ENCODE results near the gene CNBD2.
"Not testable (repeated sequence)": the region's sequence is repeated elsewhere in the genome, so short reads cannot be mapped to it uniquely, and the experiment has no call there.

Gene CNBD2

GRCh38 chr20:36052117-36052513, 83.7 kb downstream of the CNBD2 start:
- intact Hi-C loops (cut with DNase I) = no loop called here
- no peak for DNase-seq

GRCh38 chr20:36053863-36054518, 85.6 kb downstream of the CNBD2 start:
- intact Hi-C loops (cut with DNase I) = not testable (repeated sequence)

DNA sequence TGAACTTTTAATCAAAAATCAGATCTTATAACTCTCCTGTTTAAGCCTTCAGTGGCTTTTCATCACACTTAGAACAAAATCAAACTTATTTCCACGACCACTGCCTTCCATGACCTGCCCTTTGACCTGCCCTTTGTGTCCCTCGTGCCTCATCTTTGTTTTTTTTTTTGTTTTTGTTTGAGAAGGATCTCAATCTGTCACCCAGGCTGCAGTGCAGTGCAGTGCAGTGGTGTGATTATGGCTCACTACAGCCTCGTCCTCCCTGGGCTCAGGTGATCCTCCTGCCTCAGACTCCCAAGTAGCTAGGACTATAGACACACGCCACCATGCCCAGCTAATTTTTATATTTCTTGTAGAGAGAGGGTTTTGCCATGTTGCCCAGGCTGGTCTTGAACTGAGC, 86.8 kb downstream of the CNBD2 start:
- no peak for DNase-seq
- intact Hi-C loops (cut with DNase I) = no loop called here

More at GRCh38 chr20:36053863-36054518, 85.6 kb downstream of the CNBD2 start:
- not testable (repeated sequence) for DNase-seq

- DNase-seq = no peak
- intact Hi-C loops (cut with DNase I) = loop anchor here (10.0 kb wide), 1 partner anchor 106 kb away; the partner anchor contains the start of gene SCAND1
Measured at GRCh38 chr20:36060676-36061075, 92.3 kb downstream of the CNBD2 start.

DNA sequence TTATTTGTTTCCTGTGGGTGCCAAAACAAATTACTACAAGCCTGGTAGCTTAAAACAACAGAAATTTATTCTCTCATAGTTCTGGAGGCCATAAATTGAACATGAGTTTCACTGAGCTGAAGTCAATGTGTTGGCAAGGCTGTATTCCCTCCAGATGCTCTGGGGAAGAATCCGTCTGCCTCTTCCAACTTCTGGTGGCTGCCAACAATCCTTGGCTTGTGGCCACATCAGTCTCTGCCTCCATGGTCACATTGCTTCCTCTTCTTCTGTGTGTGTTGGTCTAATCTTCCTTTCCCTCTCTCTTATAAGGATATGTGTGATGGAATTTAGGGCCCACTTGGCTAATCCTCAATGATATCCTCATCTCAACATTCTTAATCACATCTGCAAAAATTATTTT, 93.4 kb downstream of the CNBD2 start:
- intact Hi-C loops (cut with DNase I) = loop anchor here (10.0 kb wide), 1 partner anchor 107 kb away; the partner anchor contains the start of gene SCAND1
- DNase-seq = peak in 6 of 10 donors; percentile 14 to 91 (median 42)

- intact Hi-C loops (cut with DNase I) = loop anchor here (10.0 kb wide), 1 partner anchor 108 kb away; the partner anchor contains the start of gene SCAND1
- DNase-seq = no peak
Measured at GRCh38 chr20:36062799-36063198, 94.4 kb downstream of the CNBD2 start.

- DNase-seq = no peak
- intact Hi-C loops (cut with DNase I) = loop anchor here (10.0 kb wide), 1 partner anchor 109 kb away; the partner anchor contains the start of gene SCAND1
Measured at GRCh38 chr20:36063916-36064657, 95.7 kb downstream of the CNBD2 start.

DNA sequence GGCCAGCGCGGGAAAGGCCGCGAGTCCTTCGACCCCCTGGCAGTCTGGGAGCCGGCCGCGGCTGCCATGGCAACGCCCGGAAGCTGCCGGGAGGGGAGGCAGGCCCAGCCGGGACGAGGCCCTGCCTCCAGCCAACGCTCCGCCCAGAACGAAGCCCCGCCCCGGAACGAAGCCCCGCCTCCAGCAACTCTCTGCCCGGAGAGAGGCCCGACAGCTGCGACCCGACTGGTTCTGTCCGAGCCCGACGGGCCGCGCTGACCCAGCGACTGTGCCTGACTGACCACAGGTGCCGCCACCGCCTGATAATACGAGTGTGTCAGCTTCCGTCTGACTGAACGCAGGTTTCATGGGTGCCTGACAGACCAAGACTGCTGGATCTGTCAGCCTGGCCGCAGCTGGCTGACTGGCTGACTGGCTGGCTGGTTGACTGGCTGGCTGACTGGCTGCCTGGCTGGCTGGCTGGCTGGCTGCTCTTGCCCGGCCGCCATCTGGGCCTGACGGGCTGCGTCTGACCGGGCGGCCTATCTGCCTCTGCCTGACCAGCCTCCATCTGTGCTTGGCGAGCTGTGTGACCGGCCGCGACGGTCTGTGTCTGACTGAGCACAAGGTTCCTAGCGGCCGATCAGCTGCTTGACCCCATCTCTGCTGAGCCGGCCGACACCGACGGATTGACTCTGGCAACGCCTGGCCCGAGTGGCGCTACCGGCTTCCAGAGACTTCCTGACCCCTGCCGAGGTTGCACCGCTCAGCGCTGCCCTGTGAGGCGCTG, 96.5 kb downstream of the CNBD2 start:
- intact Hi-C loops (cut with DNase I) = loop anchor here (10.0 kb wide), 1 partner anchor 110 kb away; the partner anchor contains the start of gene SCAND1
- DNase-seq = peak; percentile 89 to 99 (median 96)

- intact Hi-C loops (cut with DNase I) = loop anchor here (10.0 kb wide), 1 partner anchor 111 kb away; the partner anchor contains the start of gene SCAND1
- no peak for DNase-seq
Measured at GRCh38 chr20:36065427-36065998, 97.1 kb downstream of the CNBD2 start.

DNA sequence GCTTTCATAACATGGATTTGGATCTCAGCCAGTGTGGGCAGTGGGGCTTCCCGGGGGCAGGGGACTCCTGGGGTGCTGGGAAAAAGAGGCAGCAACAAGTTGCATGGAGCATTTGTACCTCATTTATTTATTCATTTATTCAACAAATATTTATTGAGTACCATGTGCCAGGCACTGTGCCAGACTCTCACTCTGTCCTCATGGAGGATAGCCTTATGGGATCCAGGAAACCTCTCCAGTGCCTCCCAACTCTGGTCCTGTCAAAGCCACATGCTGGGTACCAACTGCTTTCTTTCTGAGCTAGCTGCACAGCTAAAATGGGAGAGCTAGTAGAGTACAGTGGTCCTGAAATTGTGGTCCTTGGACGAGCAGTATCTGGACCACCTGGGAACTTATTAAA, 98.4 kb downstream of the CNBD2 start:
- intact Hi-C loops (cut with DNase I) = loop anchor here (10.0 kb wide), 1 partner anchor 112 kb away; the partner anchor contains the start of gene SCAND1

GRCh38 chr20:36068526-36068925, 100.1 kb downstream of the CNBD2 start:
- not testable (repeated sequence) for DNase-seq
- intact Hi-C loops (cut with DNase I) = loop anchor here (10.0 kb wide), 1 partner anchor 114 kb away; the partner anchor contains the start of gene SCAND1

More for the DNA sequence above, 98.4 kb downstream of the CNBD2 start:
- DNase-seq = no peak

DNA sequence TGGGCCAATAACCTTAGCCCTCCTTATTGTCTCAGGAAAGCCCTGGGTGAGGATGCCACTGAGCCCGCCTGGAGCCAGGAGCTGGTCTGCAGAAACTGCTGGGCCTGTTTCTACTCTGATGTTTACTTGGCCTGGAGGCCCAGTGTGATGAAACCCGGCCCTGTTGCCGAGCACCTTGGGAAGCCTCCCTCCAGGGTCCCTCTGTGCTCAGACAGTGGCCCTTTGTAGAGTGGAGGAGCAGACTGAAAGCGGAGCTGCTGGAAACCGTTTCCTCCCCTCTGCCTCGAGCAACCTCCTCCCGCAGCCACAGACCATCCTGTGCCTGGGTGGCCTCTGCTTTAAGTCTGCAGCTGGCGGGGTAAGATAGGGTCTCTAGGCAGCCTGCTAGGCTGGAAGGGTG, 102.1 kb downstream of the CNBD2 start:
- intact Hi-C loops (cut with DNase I) = no loop called here
- DNase-seq = peak in 8 of 10 donors; percentile 32 to 91 (median 40)

DNA sequence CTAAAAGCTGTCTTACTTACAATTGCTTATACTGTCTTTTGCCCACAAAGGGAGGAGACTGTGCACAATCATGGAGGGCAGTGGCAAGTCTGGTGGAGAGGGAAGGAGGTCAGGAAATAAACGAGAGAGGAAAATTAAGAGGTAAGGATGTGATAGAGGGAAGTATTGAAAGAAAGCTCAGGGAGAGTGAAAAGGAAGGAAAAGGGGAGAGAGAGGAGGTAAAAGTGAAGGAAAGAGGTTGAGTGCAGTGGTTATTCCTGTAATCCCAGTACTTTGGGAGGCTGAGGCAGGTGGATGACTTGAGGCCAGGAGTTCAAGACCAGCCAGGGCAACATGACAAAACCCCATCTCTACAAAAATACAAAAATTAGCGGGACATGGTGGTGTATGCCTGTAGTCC, 103.5 kb downstream of the CNBD2 start:
- intact Hi-C loops (cut with DNase I) = no loop called here
- DNase-seq = no peak

DNA sequence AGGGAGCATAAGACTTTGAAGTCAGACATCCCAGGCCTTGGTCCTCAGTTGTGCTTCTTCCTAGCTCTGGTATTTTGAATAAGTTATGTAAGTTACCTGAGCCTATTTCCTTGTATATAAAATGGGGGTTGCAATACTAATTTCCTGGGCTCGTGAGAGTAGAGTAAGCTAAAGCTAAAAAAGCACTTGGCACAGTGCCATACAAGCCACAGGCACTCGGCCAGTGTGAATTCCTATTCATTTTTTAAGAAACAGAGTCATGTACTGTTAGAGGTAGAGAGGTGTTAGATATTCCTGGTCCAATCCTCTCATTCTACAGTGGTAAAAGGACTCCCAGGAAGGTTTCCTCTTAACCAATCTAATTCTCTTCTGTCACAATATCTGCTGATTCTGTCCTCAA, 106.6 kb downstream of the CNBD2 start:
- intact Hi-C loops (cut with DNase I) = no loop called here
- no peak for DNase-seq

- DNase-seq; intact Hi-C loops (cut with DNase I): not testable (repeated sequence)
Measured at GRCh38 chr20:36077762-36078161, 109.4 kb downstream of the CNBD2 start.

DNA sequence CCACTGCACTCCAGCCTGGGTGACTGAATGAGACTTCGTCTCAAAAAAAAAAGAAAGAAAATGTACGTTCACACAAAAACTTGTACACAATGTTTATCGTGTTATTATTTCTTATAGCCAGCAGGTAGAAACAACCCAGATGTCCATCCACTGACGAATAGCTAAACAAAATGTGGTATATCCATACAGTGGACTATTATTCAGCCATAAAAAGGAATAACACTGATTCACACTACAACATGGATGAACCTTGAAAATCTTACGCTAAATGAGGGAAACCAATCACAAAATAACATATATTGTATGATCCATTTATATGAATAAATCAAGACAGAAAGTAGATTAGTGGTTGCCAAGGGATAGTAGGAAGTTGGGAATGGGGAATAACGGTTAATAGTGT, 111.1 kb downstream of the CNBD2 start:
- DNase-seq = no peak
- intact Hi-C loops (cut with DNase I) = no loop called here

GRCh38 chr20:36079984-36080383, 111.6 kb downstream of the CNBD2 start:
- DNase-seq; intact Hi-C loops (cut with DNase I): not testable (repeated sequence)

Data from posterior cingulate gyrus (tissue), 11 donors.